B cell (primary cell): ENCODE data around the gene RPS19. TPM values are rescaled to one million over a fixed set of nuclear protein-coding genes. Genes with fewer than 3 reads are reported as not detected.

Experiments
- ATAC-seq: fragments of 200-7000 bp; cut with Tn5 transposase; one replicate; pipeline ENCODE4 v1.10.0; 2021; ENCODE audit warnings: low read depth, mild to moderate bottlenecking, moderate number of reproducible peaks, moderate library complexity
- CTCF ChIA-PET: fragments of 350-600 bp; sonication (Branson Sonifier 250); formaldehyde crosslinking; loops from one replicate; lab custom pipeline; 2021; ENCODE audit warnings: antibody characterized with exemption, inconsistent platforms; lab: Charles Lee
- POLR2A ChIA-PET: fragments of 350-600 bp; sonication (Branson Sonifier 250); formaldehyde crosslinking; loops from one replicate; lab custom pipeline; 2021; ENCODE audit warnings: antibody characterized with exemption; lab: Charles Lee
- DNase-seq: peaks from one replicate; pipeline ENCODE4 v3.0.0; 2013
- H2AFZ ChIP-seq: 2 replicates; pipeline ENCODE4 v1.6.1; 2012; ENCODE audit warnings: mild to moderate bottlenecking, low read depth, low read length; ENCODE audit not compliant: insufficient read depth, poor library complexity, severe bottlenecking
- H3K27ac ChIP-seq, 2 donors: 1 replicate in 1 of 2; 2 replicates in 1 of 2; pipeline ENCODE4 v1.5.1; 2012 to 2013; ENCODE audit warnings: low read length in 2 of 2, mild to moderate bottlenecking in 2 of 2, moderate library complexity in 1 of 2
- H3K27me3 ChIP-seq, 4 experiments: fragments of 200-600 bp in 1 of 4; sonication (generic) in 1 of 4; replicated peaks in 1 of 4; 1 replicate in 2 of 4; 2 replicates in 2 of 4; pipeline versions ENCODE4 v1.6.1 to v1.7.0; 2013 to 2016; ENCODE audit warnings: low read length in 3 of 4, mild to moderate bottlenecking in 2 of 4, mixed read lengths in 1 of 4, moderate library complexity in 1 of 4; ENCODE audit not compliant: insufficient read depth in 4 of 4, control insufficient read depth in 3 of 4; ENCODE audit errors: control extremely low read depth in 1 of 4
- H3K36me3 ChIP-seq, 2 experiments: replicated peaks in 1 of 2; 1 replicate in 1 of 2; 2 replicates in 1 of 2; pipeline versions ENCODE4 v1.6.1 to v1.7.1; 2013; ENCODE audit warnings: low read length in 1 of 2; ENCODE audit not compliant: insufficient read depth in 2 of 2, control insufficient read depth in 1 of 2; ENCODE audit errors: control extremely low read depth in 1 of 2, extremely low read depth in 1 of 2
- H3K4me1 ChIP-seq, 2 donors: fragments of 200-600 bp in 1 of 2; sonication (generic) in 1 of 2; 1 replicate in 1 of 2; 2 replicates in 1 of 2; pipeline versions ENCODE4 v1.5.1 to v1.6.1; 2013 to 2017; ENCODE audit warnings: low read length in 2 of 2; ENCODE audit not compliant: control insufficient read depth in 2 of 2, insufficient read depth in 2 of 2
- H3K4me2 ChIP-seq: replicated peaks from 2 replicates; pipeline ENCODE3; 2012; ENCODE audit warnings: mild to moderate bottlenecking, low read depth, low read length; ENCODE audit not compliant: poor library complexity, severe bottlenecking
- H3K4me3 ChIP-seq, 5 experiments: fragments of 200-600 bp in 1 of 5; sonication (generic) in 1 of 5; 1 replicate in 3 of 5; 2 replicates in 2 of 5; pipeline versions ENCODE4 v1.5.1 to v1.7.0; 2011 to 2016; ENCODE audit warnings: low read length in 4 of 5, mild to moderate bottlenecking in 4 of 5, low read depth in 2 of 5, control low read depth in 1 of 5, moderate library complexity in 1 of 5; ENCODE audit not compliant: insufficient read depth in 1 of 5; ENCODE audit errors: control extremely low read depth in 1 of 5, extremely low read depth in 1 of 5
- H3K79me2 ChIP-seq: fragments of 200-600 bp; sonication (generic); one replicate; pipeline ENCODE4 v1.6.0; 2016; ENCODE audit warnings: low read length; ENCODE audit not compliant: control insufficient read depth, insufficient read depth
- H3K9ac ChIP-seq: fragments of 200-600 bp; sonication (generic); 2 replicates; pipeline ENCODE4 v1.6.1; 2017; ENCODE audit warnings: mild to moderate bottlenecking, low read length, moderate library complexity
- H3K9me3 ChIP-seq, 3 donors: one replicate each; pipeline versions ENCODE4 v1.6.1 to v1.7.1; 2013; ENCODE audit warnings: low read length in 2 of 3; ENCODE audit not compliant: control insufficient read depth in 2 of 3, insufficient read depth in 1 of 3; ENCODE audit errors: control extremely low read depth in 1 of 3
- H4K20me1 ChIP-seq: 2 replicates; pipeline ENCODE4 v1.6.0; 2012; ENCODE audit warnings: mild to moderate bottlenecking, low read length; ENCODE audit not compliant: insufficient read depth, control insufficient read depth, poor library complexity, severe bottlenecking
- H3K27ac Mint-ChIP-seq: one replicate; pipeline ENCODE4 v1.8.0; 2021; ENCODE audit warnings: mixed read lengths
- H3K27me3 Mint-ChIP-seq: one replicate; pipeline ENCODE4 v1.8.0; 2021; ENCODE audit warnings: mixed read lengths
- H3K4me1 Mint-ChIP-seq: one replicate; pipeline ENCODE4 v1.8.0; 2021; ENCODE audit warnings: mixed read lengths
- H3K4me3 Mint-ChIP-seq: one replicate; pipeline ENCODE4 v1.8.0; 2021; ENCODE audit warnings: mixed read lengths
- H3K9me3 Mint-ChIP-seq: one replicate; pipeline ENCODE4 v1.8.0; 2022; ENCODE audit warnings: mixed read lengths; ENCODE audit not compliant: insufficient read depth
- CTCF ChIP-seq: fragments of 200-600 bp; IDR thresholded peaks from one replicate; pipeline ENCODE4 v1.8.0; 2022; ENCODE audit warnings: antibody characterized with exemption, mild to moderate bottlenecking
- EZH2 ChIP-seq: IDR thresholded peaks from 2 replicates; pipeline ENCODE4 v1.6.1; 2012; ENCODE audit warnings: borderline replicate concordance, low read depth, mild to moderate bottlenecking, moderate library complexity, low read length; ENCODE audit not compliant: insufficient read depth, poor library complexity, severe bottlenecking
- WGBS: methylation state at CpG from one replicate; pipeline ENCODE4 v1.1.5; 2013; ENCODE audit warnings: missing lambda C conversion rate; ENCODE audit not compliant: insufficient coverage; 5-methylcytosine and 5-hydroxymethylcytosine counted together
- intact Hi-C: fragments of 100-400 bp; cut with micrococcal nuclease; formaldehyde crosslinking; loops from one replicate; pipeline ENCODE4 v1.10.0; 2022
- polyA plus RNA-seq: library from polyadenylated mRNA; depleted of rRNA; stranded (reverse); fragments of >200 nt; gene quantifications from 2 replicates; pipeline ENCODE4 v1.2.3, GENCODE V29; 2012
- total RNA-seq, 2 donors: library from RNA; stranded (reverse); fragments of 120-200 nt in 1 of 2; gene quantifications; 1 replicate in 1 of 2; 2 replicates in 1 of 2; pipeline versions ENCODE4 v1.2.3 to v1.2.4, GENCODE V29; 2013 to 2022

RPS19 gene
- total and polyA plus RNA-seq, 2 donors (not counting 1 experiment from before 2014, with no cell fraction given): 3,322 to 9,144 TPM

GRCh38 chr19:41871573-41872383 lies 11.7 kb downstream of the RPS19 start:
- H3K27me3 Mint-ChIP-seq: no peaks in the 10 kb centered on the region
- POLR2A ChIA-PET: interaction anchor here (0.5 to 6.2 kb wide), 7 partner anchors 11 to 73 kb away, joined by 3 to 94 read pairs (median 8); partner anchors contain the start of genes ARHGEF1 and RPS19
- no peak overlapping the region for H2AFZ ChIP-seq
- H3K4me1 ChIP-seq: peaks cover 68 to 97% of the 10 kb centered on the region in 2 donors
- peak overlapping the region; percentile 90 for H3K27ac Mint-ChIP-seq
- peaks cover 69% of the 10 kb centered on the region for H3K4me1 Mint-ChIP-seq
- H3K4me3 ChIP-seq: peak overlapping the region in 2 of 5 experiments; percentile 12 to 33
- TF ChIP-seq EZH2 (no peak), CTCF (no peak)
- intact Hi-C loops: loop anchor here (1.0 to 10.0 kb wide), 3 partner anchors 11 to 607 kb away; partner anchors contain the start of genes HNRNPUL1 and RPS19
- DNase-seq: peak; percentile 76
- peak overlapping the region; percentile 52 for H3K4me3 Mint-ChIP-seq
- peak; percentile 18 for ATAC-seq
- no peaks in the 10 kb centered on the region for H3K9me3 Mint-ChIP-seq
- 7% methylated on average over 15 of the region's 16 CpGs for WGBS
- CTCF ChIA-PET: interaction anchor here (0.6 to 17.0 kb wide), 13 partner anchors 9 to 236 kb away, joined by 3 to 331 read pairs (median 7); partner anchors contain the start of genes RABAC1 and RPS19
- H3K36me3 ChIP-seq: peaks cover 0 to 46% of the 10 kb centered on the region in 2 experiments
- H3K79me2 ChIP-seq: peaks cover 47% of the 10 kb centered on the region
- H3K9ac ChIP-seq: peak overlapping the region; percentile 37
- no peaks in the 10 kb centered on the region for H3K9me3 ChIP-seq
- no peaks in the 10 kb centered on the region for H3K27me3 ChIP-seq
- peak overlapping the region; percentile 79 to 96 for H3K27ac ChIP-seq
- peaks cover 38% of the 10 kb centered on the region for H4K20me1 ChIP-seq
- H3K4me2 ChIP-seq: peak overlapping the region; percentile 56
